K562 (cell line): ENCODE data around the gene RALGAPB. TPM values are rescaled to one million over a fixed set of nuclear protein-coding genes. Genes with fewer than 3 reads are reported as not detected.
A peak's percentile ranks its signal among the peaks of the same experiment; 100 is the strongest.

ENCODE experiments used
- ATAC-seq: fragments of 200-7000 bp; cut with Tn5 transposase; 3 replicates; pipeline ENCODE4 v1.9.1; 2020; ENCODE audit warnings: moderate library complexity
- BruUV-seq: library from RNA; stranded (reverse); fragments of 400-500 nt; replicated peaks from 2 replicates; lab custom pipeline; 2021; lab: Mats Ljungman, UMichigan
- CTCF ChIA-PET: fragments of 300-600 bp; formaldehyde crosslinking; extraction: SDS; loops from one replicate; lab custom pipeline; 2021; ENCODE audit warnings: low intra/inter-chr PET ratio; lab: Yijun Ruan, JAX
- POLR2A ChIA-PET: fragments of 300-600, 350-650 bp; sonication (Branson Sonifier 250); formaldehyde crosslinking; extraction: SDS; loops from one replicate; lab custom pipeline; 2021; ENCODE audit warnings: antibody characterized with exemption, inconsistent platforms; lab: Yijun Ruan, JAX
- DNase-seq, 4 experiments: peaks; one replicate each; pipeline versions ENCODE4 v3.0.0 to v3.0.0-alpha.2; 2011 to 2018; ENCODE audit warnings: low spot score in 3 of 4, mixed read lengths in 3 of 4; ENCODE audit errors: extremely low read depth in 1 of 4
- FAIRE-seq: peaks from 2 replicates; lab custom pipeline; 2011; peaks lifted over from hg19 to GRCh38; lab: Jason Lieb, UNC
- H2AFZ ChIP-seq: 2 replicates; pipeline ENCODE4 v1.6.0; 2011; ENCODE audit warnings: low read depth, low read length, control low read depth, inconsistent platforms
- H3K27ac ChIP-seq: fragments of 200-600 bp; 3 replicates; pipeline ENCODE4 v1.8.0; 2011; ENCODE audit warnings: low read depth, mild to moderate bottlenecking, control low read depth, inconsistent platforms, low read length, moderate library complexity, mixed read lengths; ENCODE audit errors: extremely low read depth
- H3K27me3 ChIP-seq, 2 experiments: fragments of 300-600 bp in 1 of 2; 2 replicates in 1 of 2; 3 replicates in 1 of 2; pipeline versions ENCODE4 v1.6.0 to v1.8.0; 2011; ENCODE audit warnings: inconsistent platforms in 2 of 2, low read length in 2 of 2, mild to moderate bottlenecking in 1 of 2, mixed read lengths in 1 of 2, moderate library complexity in 1 of 2; ENCODE audit not compliant: control insufficient read depth in 2 of 2, insufficient read depth in 2 of 2
- H3K36me3 ChIP-seq: fragments of 300-600 bp; 3 replicates; pipeline ENCODE4 v1.8.0; 2011; ENCODE audit warnings: mild to moderate bottlenecking, low read length, inconsistent platforms; ENCODE audit not compliant: control insufficient read depth, insufficient read depth
- H3K4me1 ChIP-seq, 2 experiments: fragments of 200-600 bp in 1 of 2; replicated peaks in 1 of 2; 2 replicates in 1 of 2; 3 replicates in 1 of 2; pipeline versions ENCODE4 v1.5.1 to v1.8.0; 2011; ENCODE audit warnings: inconsistent platforms in 2 of 2, low read length in 2 of 2, mild to moderate bottlenecking in 1 of 2, mixed read lengths in 1 of 2, moderate library complexity in 1 of 2; ENCODE audit not compliant: control insufficient read depth in 2 of 2, insufficient read depth in 2 of 2
- H3K4me2 ChIP-seq: 2 replicates; pipeline ENCODE4 v1.6.1; 2011; ENCODE audit warnings: low read length, control low read depth, inconsistent platforms, mixed read lengths; ENCODE audit not compliant: insufficient read depth
- H3K4me3 ChIP-seq: fragments of 200-600 bp; sonication (generic), shearing (Covaris generic); 2 replicates; pipeline ENCODE4 v1.5.1; 2016; ENCODE audit warnings: control low read depth, inconsistent platforms
- H3K79me2 ChIP-seq: fragments of 200-600 bp; 3 replicates; pipeline ENCODE4 v1.8.0; 2011; ENCODE audit warnings: low read length, inconsistent platforms; ENCODE audit not compliant: control insufficient read depth, insufficient read depth
- H3K9ac ChIP-seq, 2 experiments: 2 replicates each; pipeline versions ENCODE4 v1.6.0 to v1.6.1; 2011; ENCODE audit warnings: low read depth in 2 of 2, low read length in 2 of 2, control low read depth in 1 of 2, inconsistent platforms in 1 of 2, mild to moderate bottlenecking in 1 of 2, mixed read lengths in 1 of 2; ENCODE audit not compliant: insufficient read depth in 1 of 2
- H3K9me1 ChIP-seq: one replicate; pipeline ENCODE4 v1.6.0; 2011; ENCODE audit warnings: inconsistent platforms, mild to moderate bottlenecking, low read length, moderate library complexity; ENCODE audit not compliant: control insufficient read depth, insufficient read depth
- H3K9me3 ChIP-seq: replicated peaks from 2 replicates; pipeline ENCODE4 v1.5.1; 2011; ENCODE audit warnings: low read depth, low read length, inconsistent platforms; ENCODE audit not compliant: control insufficient read depth, insufficient read depth
- H4K20me1 ChIP-seq: replicated peaks from 2 replicates; pipeline ENCODE4 v1.6.1; 2011; ENCODE audit warnings: low read length, inconsistent platforms, mixed read lengths; ENCODE audit not compliant: control insufficient read depth, insufficient read depth
- ATF1 ChIP-seq, 2 experiments: fragments of 450-650 bp in 1 of 2; IDR thresholded peaks; 2 replicates each; pipeline ENCODE4 v1.6.1; 2016; ENCODE audit warnings: missing compliant biosample characterization in 1 of 2, missing genetic modification characterization in 1 of 2
- DMBX1 ChIP-seq: fragments of 250-450 bp; sonication (Bioruptor Pico); IDR thresholded peaks from 2 replicates; pipeline ENCODE4 v1.8.0; 2022; ENCODE audit warnings: inconsistent platforms, mild to moderate bottlenecking, moderate library complexity, borderline replicate concordance
- FOXJ3 ChIP-seq: sonication (generic); formaldehyde crosslinking; IDR thresholded peaks from 2 replicates; pipeline ENCODE4 v1.4.0; 2020; ENCODE audit warnings: mild to moderate bottlenecking, missing genetic modification reagents
- GABPA ChIP-seq: fragments of 200-800 bp; sonication (Bioruptor generic); conservative IDR thresholded peaks from 2 replicates; pipeline ENCODE4 v1.6.1; 2016; ENCODE audit warnings: low read depth, missing genetic modification characterization, missing compliant biosample characterization
- NR3C1 ChIP-seq: sonication (generic); formaldehyde crosslinking; IDR thresholded peaks from 2 replicates; pipeline ENCODE4 v1.8.1; 2022; ENCODE audit warnings: missing genetic modification reagents
- TFAP4 ChIP-seq: sonication (generic); formaldehyde crosslinking; IDR thresholded peaks from 2 replicates; pipeline ENCODE4 v1.8.0; 2022; ENCODE audit warnings: missing genetic modification reagents, mild to moderate bottlenecking, moderate library complexity, borderline replicate concordance
- TRIM24 ChIP-seq, 2 experiments: fragments of 450-650 bp; IDR thresholded peaks; 2 replicates each; pipeline ENCODE4 v1.6.1; 2016
- USF2 ChIP-seq: sonication (generic); formaldehyde crosslinking; IDR thresholded peaks from 2 replicates; pipeline ENCODE4 v1.5.0; 2020; ENCODE audit warnings: missing genetic modification reagents
- ZBTB2 ChIP-seq: fragments of 450-650 bp; IDR thresholded peaks from 2 replicates; pipeline ENCODE4 v1.6.1; 2016; ENCODE audit warnings: antibody characterized with exemption
- ZFP30 ChIP-seq: fragments of 250-450 bp; sonication (Bioruptor Pico); IDR thresholded peaks from 2 replicates; pipeline ENCODE4 v1.8.0; 2022; ENCODE audit warnings: moderate library complexity, mild to moderate bottlenecking, inconsistent platforms, borderline replicate concordance
- ZZZ3 ChIP-seq: fragments of 450-650 bp; IDR thresholded peaks from 2 replicates; pipeline ENCODE4 v1.6.1; 2016; ENCODE audit warnings: antibody characterized with exemption, mild to moderate bottlenecking, moderate library complexity
- WGBS: fragments of 100-300 bp; shearing (Covaris generic); methylation state at CpG from one replicate; pipeline ENCODE4 v1.1.6; 2016; ENCODE audit warnings: low coverage, mixed read lengths; ENCODE audit not compliant: insufficient coverage; ENCODE audit errors: missing lambda C conversion rate; 5-methylcytosine and 5-hydroxymethylcytosine counted together
- in situ Hi-C: fragments of 300-500 bp; cut with MboI; formaldehyde crosslinking; loops from 4 replicates; pipeline ENCODE4 v1.15.0; 2018; ENCODE audit warnings: inconsistent platforms, mixed read lengths
- intact Hi-C: fragments of 100-400 bp; cut with micrococcal nuclease; formaldehyde crosslinking; loops from 2 replicates; pipeline ENCODE4 v1.14.2; 2022
- polyA plus RNA-seq, 8 experiments: library from polyadenylated mRNA; depleted of rRNA in 4 of 8; stranded (reverse) in 5 of 8; unstranded in 3 of 8; fragments of >200 nt; fragmentation: Nextera tagmentation in 2 of 8; fragmentation: Illumina TruSeq in 1 of 8; extraction: Ambion mirVana in 2 of 8; extraction: Trizol in 1 of 8; gene quantifications; 2 replicates each; pipeline versions ENCODE4 v1.2.1 to v1.2.3, GENCODE V29; 2011 to 2014; ENCODE audit warnings: inconsistent platforms in 1 of 8, missing spikeins in 1 of 8
- total RNA-seq, 7 experiments: library from RNA; depleted of rRNA in 6 of 7; stranded (reverse); fragments of >200 nt in 6 of 7; fragmentation: Illumina TruSeq in 2 of 7; extraction: Trizol in 2 of 7; gene quantifications; 2 replicates each; pipeline versions ENCODE4 v1.2.1 to v1.2.3, GENCODE V29; 2011 to 2021; ENCODE audit warnings: low replicate concordance in 1 of 7
- TF ChIP-seq, protein P1 (sequence below): sonication (generic); formaldehyde crosslinking; IDR thresholded peaks from 2 replicates; pipeline ENCODE4 v1.8.0; 2023; ENCODE audit warnings: mild to moderate bottlenecking, missing genetic modification reagents
- TF ChIP-seq, protein P2 (sequence below), 2 experiments: fragments of 450-650 bp; conservative IDR thresholded peaks; 2 replicates each; pipeline ENCODE4 v1.6.1; 2017; ENCODE audit warnings: mild to moderate bottlenecking in 2 of 2, moderate library complexity in 2 of 2

Gene RALGAPB
- total and polyA plus RNA-seq, 9 of the 15 experiments (the other 6 are each of a cell fraction or from before 2014, with no cell fraction given), result 4.3 to 25.6 (median 13.6) TPM

DNA sequence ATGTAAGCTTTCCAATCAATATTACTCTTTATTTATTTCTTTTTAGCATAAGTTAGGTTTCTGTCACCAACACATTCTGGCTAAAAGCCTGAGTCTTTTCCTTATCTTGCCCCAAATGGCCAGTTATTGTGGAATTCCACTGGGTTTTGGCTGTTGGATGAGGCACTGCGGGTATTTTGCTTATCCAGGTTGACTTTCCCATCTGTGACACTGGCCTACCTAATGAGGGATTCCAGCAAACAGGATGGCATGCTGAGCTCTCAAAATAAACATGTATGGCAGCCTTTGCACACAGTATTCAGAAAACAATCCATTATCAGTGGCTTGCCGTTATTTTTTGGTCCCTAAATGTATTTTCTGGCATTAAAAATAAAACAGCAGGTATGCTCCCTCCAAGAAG is 6.5 kb upstream of the RALGAPB start:
- Histone ChIP-seq H3K79me2 (no peaks in the 10 kb centered on the region), H3K27me3 (no peaks in the 10 kb centered on the region), H2AFZ (peak overlapping the region; percentile 19; the same call in 1 of the 2 replicates), H3K27ac (no peak overlapping the region), H3K9me1 (no peaks in the 10 kb centered on the region), H3K9me3 (no peaks in the 10 kb centered on the region), H3K9ac (no peak overlapping the region), H4K20me1 (no peaks in the 10 kb centered on the region), H3K36me3 (no peaks in the 10 kb centered on the region), H3K4me2 (no peak overlapping the region), H3K4me3 (no peak overlapping the region), H3K4me1 (no peaks in the 10 kb centered on the region; a peak in 1 of 5 replicates)
- in situ Hi-C loops, result no loop called here
- DNase-seq (no peak), ATAC-seq (no peak), FAIRE-seq (no peak)
- 21% methylated on average over 2 of the region's 2 CpGs for WGBS
- POLR2A ChIA-PET, result interaction anchor here (0.7 kb wide), 2 partner anchors 60 to 601 kb away, joined by 3 read pairs; no protein-coding TSS in a partner anchor
- no TSS peak for BruUV-seq
- intact Hi-C loops, result no loop called here
- CTCF ChIA-PET, result no interaction called here
- no peak for TF ChIP-seq ZBTB2
- TF ChIP-seq, protein P1, sequence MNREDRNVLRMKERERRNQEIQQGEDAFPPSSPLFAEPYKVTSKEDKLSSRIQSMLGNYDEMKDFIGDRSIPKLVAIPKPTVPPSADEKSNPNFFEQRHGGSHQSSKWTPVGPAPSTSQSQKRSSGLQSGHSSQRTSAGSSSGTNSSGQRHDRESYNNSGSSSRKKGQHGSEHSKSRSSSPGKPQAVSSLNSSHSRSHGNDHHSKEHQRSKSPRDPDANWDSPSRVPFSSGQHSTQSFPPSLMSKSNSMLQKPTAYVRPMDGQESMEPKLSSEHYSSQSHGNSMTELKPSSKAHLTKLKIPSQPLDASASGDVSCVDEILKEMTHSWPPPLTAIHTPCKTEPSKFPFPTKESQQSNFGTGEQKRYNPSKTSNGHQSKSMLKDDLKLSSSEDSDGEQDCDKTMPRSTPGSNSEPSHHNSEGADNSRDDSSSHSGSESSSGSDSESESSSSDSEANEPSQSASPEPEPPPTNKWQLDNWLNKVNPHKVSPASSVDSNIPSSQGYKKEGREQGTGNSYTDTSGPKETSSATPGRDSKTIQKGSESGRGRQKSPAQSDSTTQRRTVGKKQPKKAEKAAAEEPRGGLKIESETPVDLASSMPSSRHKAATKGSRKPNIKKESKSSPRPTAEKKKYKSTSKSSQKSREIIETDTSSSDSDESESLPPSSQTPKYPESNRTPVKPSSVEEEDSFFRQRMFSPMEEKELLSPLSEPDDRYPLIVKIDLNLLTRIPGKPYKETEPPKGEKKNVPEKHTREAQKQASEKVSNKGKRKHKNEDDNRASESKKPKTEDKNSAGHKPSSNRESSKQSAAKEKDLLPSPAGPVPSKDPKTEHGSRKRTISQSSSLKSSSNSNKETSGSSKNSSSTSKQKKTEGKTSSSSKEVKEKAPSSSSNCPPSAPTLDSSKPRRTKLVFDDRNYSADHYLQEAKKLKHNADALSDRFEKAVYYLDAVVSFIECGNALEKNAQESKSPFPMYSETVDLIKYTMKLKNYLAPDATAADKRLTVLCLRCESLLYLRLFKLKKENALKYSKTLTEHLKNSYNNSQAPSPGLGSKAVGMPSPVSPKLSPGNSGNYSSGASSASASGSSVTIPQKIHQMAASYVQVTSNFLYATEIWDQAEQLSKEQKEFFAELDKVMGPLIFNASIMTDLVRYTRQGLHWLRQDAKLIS (CRISPR knock-in tag), result no peak
- no peak for TF ChIP-seq FOXJ3 (CRISPR knock-in tag)
- no peak for TF ChIP-seq ZZZ3
- no peak for TF ChIP-seq ATF1 (CRISPR knock-in tag; IDR thresholded peaks at IDR 0.05)
- TF ChIP-seq ATF1 (tag; IDR thresholded peaks at IDR 0.05), result no peak
- TF ChIP-seq, protein P2, sequence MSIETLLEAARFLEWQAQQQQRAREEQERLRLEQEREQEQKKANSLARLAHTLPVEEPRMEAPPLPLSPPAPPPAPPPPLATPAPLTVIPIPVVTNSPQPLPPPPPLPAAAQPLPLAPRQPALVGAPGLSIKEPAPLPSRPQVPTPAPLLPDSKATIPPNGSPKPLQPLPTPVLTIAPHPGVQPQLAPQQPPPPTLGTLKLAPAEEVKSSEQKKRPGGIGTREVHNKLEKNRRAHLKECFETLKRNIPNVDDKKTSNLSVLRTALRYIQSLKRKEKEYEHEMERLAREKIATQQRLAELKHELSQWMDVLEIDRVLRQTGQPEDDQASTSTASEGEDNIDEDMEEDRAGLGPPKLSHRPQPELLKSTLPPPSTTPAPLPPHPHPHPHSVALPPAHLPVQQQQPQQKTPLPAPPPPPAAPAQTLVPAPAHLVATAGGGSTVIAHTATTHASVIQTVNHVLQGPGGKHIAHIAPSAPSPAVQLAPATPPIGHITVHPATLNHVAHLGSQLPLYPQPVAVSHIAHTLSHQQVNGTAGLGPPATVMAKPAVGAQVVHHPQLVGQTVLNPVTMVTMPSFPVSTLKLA (conservative IDR thresholded peaks at IDR 0.05), result no peak
- TF ChIP-seq USF2, result no peak
- TF ChIP-seq TFAP4 (CRISPR knock-in tag), result no peak
- no peak for TF ChIP-seq ZFP30 (CRISPR knock-in tag)
- TF ChIP-seq NR3C1 (CRISPR knock-in tag), result no peak
- no peak for TF ChIP-seq GABPA
- no peak for TF ChIP-seq DMBX1 (CRISPR knock-in tag)
- TF ChIP-seq TRIM24 (IDR thresholded peaks at IDR 0.05), result no peak
